ENCODE measurements around the gene P2RY1.

GRCh38 chr3:152823781-152824180, 11.2 kb upstream of the P2RY1 start:
- TF ChIP-seq POLR2AphosphoS5 (IDR thresholded peaks at IDR 0.05) (no peak), CTCF (IDR thresholded peaks at IDR 0.05) (no peak)

All from gastroesophageal sphincter (tissue), 3 donors.